Glomerular visceral epithelial cell (primary cell): ENCODE results near the gene PLCG1.
"Not testable (repeated sequence)": the region's sequence is repeated elsewhere in the genome, so short reads cannot be mapped to it uniquely, and the experiment has no call there.

ENCODE experiments used
- DNase-seq: peaks from one replicate; pipeline ENCODE4 v3.0.0-alpha.2; 2016; ENCODE audit errors: extremely low spot score

Gene PLCG1

DNA sequence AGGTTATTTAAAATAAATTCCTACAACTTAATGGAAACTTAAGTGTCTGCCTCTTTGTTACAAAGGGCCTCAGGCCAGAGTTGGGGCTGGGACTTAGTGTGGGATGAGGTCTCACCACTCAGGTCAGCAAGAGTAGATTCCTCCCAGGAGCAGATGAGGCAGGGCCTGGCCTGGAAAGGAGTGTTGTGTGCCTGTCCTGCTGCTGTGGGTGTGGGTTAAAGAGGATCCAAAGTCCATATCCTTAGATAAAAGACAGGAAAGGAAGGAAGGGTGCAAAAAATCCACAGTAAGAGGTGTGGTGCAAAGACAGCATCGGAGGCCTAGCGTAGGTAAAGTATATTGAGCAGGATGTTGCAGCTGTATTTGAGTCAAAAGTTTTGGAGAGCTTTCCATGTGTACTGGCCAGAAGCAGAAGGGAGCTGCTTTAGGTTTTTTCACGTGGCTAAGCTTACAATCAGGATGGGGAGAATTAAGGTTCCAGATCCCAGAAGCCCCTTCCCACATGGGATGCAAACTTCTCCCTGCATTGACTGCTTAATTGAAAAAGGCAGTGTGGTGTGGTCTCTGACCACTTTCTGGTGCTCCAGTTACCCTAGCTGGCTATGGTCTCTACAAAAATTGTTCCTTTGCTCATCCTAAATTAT lies 12.8 kb upstream of the PLCG1 start:
- no peak for DNase-seq

DNA sequence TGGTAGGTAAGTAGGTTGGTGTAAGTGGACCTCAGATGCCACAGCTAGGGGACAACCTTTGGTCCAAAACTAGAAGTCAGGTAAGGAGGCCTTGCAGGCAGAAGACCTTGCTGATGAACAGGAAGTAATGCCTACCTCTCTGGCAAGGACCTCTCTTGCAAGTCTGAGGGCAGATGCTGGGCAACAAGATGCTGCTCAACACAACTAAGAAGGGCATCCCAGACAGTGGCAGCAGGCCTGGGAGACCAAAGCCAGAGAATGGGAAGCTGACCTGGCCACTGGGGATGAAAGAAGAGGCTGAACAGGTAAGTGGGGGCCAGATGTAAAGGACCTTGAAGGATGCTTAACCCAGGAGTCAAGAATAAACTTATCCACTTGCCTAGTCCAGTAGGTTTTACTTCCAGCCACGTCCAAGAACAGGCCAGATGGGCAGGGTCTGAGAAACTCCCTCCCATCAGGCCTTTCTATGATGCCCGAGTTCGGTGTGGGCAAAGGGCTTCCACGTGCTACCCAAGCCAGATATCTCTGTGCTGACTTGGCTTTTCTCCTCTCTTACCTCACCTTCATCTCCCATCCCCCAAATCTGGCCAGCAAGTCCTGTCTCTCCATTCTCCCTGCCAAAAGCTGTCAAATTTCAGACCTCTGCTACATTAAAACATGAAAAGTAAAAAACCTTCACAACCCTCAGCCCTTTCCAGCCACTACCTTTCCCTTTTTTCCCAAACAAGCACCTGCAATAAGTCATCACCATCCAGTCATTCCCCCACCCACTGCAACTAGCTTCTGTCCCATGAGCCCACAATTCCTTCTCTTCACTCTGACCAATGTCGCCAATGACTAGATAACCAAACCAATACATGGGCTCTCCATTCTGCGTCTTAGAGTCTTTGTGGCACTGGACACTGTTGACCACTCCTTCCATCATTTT lies 11.5 kb upstream of the PLCG1 start:
- DNase-seq, result no peak

DNA sequence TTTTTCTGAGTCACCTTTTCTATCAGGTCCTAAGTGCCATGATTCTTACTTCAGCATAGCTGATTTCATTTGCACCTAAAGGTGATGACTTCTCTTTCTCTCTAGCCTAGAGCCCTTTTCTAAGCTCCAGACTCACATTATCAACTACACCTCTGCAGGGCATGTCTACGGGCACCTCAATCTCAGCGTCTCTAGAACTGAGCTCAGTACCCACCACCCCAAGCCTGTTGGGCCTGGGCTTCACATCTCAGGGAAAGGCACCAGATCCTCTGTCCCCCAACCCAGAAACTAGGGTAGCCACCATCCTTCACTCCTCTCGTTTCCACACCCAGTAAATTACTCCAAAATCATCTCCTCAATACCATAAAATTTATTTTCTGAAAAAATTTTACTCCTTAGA lies 10.6 kb upstream of the PLCG1 start:
- DNase-seq, result no peak

DNA sequence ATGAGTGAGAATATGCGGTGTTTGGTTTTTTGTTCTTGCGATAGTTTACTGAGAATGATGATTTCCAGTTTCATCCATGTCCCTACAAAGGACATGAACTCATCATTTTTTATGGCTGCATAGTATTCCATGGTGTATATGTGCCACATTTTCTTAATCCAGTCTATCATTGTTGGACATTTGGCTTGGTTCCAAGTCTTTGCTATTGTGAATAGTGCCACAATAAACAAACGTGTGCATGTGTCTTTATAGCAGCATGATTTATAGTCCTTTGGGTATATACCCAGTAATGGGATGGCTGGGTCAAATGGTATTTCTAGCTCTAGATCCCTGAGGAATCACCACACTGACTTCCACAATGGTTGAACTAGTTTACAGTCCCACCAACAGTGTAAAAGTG lies 9.0 kb upstream of the PLCG1 start:
- DNase-seq, result not testable (repeated sequence)

DNA sequence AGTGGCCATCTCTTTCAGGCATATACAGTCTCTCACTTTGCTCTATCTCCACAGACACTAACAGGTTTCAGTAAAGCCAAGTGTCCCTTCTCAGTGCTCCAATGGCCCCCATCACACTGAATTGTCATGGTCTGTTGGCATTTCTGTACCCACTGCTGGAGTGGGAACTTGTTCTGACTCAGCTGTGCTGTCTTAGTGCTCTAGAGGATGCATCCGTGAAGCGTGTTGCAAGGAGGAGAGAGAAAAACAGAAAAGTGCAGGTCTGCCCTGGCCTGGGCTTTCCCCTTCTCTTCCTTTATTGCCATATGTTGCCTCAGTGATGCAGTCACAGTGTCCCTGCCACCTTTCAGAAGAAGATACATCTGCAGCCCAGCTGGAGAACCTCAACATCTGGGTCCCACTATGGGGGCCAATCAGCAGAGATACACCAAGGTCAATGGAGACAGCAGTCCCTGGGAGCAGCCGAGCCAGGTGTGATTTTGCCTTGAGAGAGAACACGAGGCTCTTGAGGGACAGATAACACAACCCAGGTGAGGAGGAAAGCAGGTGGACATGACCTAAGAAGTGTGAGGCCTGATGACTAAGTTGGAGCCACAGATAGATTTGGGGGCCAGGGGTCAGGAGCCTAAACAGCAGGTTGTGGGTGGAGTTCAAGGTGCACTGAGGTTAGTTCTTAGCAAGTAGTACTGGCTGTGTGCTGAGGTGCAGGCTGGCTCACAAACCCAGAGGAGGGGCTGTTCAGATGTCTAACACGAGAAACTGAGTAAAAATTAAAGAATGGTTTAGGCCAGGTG lies 5.6 kb upstream of the PLCG1 start:
- no peak for DNase-seq

DNA sequence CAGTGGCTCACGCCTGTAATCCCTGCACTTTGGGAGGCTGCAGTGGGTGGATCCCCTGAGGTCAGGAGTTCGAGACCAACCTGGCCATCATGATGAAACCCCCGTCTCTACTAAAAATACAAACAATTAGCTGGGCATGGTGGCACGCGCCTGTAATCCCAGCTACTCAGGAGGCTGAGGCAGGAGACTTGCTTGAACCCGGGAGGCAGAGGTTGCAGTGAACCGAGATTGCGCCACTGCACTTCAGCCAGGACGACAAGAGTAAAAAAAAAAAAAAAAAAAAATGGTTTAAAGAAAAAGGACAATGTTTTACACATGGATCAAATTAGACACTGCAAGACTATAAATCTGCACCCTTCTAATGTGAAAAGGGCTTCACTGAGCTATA lies 5.0 kb upstream of the PLCG1 start:
- not testable (repeated sequence) for DNase-seq

DNA sequence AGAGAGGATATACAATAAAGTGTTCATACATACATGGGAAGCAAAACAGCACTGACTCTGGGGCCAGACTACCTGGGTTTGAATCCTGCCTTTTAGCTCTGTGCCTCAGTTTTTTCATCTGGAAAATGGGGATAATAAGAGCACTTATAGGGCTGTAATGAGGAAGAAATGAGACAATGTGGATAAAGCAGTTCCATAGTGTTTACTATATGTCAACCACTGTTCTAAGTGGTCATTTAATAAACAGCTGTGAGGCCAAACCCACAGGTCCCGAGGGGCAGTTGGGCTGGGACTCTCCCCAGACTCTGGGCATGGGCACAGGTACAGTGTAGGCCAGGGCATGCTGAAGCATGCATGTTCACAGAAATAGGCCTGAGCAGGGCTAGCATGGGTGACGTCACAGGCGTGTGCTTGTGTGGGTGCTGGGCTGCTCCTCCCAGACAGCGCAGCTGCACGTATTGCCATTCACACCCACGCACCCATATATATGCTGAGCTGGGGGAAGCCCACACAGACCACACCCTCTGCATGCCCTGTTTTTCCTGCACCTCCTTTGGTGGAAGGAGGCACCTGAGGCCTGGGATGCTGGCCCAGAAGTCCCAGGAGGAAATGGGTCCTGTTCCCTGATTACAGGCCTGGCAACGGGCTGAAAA lies 3.5 kb upstream of the PLCG1 start:
- no peak for DNase-seq

DNA sequence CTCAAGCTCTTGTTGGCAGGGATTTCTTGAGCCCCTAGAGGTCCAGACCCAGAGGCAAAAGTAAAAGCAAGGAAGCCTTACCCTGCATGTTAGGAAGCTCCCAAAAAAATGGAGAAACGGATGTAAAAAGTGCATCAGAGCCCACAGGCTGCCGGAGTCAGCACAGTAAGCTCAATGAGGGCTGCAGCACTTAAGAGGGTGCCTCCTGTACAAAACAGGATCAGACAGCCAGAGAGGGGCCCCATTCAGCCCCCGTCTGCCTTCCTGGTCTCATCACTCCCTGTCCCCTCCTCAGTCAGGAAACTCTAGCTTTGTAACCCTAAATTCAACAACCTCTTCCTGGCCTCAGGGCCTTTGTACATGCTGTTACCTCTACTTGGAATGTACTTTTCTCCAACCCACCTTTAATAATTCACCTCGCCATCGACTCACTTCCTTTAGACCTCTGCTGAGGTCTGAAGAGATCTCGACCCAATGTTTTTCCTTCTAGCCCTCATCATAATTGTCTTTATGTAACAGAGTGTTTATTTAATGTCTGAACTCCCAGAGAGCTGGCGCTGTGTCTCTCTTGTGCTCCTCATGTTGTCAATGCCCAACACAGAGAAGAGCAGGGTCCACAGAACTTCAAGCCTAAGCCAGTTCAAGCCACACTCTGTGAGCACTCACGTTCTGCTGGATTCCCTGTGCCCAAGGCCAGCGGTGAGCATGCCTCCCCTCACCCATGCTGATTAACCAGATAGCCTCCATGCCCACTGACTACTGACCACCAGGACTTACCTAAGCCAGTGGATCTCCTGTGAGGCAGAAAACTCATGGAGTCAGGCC lies 2.8 kb upstream of the PLCG1 start:
- no peak for DNase-seq

DNA sequence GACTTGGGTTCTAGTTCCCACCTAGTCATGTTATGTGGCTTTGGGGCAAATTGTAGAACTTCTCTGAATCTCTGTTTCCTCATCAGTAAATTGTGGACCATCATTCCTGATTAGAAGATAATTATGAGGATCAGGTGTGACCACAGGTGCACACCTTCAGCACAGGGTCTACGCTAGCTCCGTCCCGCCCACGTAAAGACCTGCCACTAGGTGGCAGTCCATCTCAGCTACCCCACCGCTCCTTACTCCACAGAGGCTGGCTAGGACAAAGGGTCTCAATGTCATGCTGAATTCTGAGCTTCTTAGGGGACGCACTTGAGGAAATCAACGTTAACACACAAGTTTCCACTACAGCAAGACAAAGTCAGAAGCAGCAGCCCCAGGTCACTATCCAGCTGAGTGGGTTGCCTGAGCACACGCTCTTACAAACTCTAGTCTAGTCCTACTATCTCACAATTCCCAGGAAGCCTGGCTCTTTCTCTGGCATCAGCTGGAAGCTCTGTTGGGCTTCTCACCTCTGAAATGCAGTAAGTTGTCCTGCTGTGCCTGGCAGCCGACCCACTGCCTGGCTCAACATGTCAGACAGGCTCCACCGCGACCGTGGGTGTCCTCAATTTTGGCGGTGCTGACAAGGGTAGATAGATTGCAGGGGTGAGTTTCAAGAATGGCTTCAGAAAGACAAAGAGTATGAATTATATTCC lies 2.0 kb upstream of the PLCG1 start:
- peak; percentile 40 for DNase-seq

DNA sequence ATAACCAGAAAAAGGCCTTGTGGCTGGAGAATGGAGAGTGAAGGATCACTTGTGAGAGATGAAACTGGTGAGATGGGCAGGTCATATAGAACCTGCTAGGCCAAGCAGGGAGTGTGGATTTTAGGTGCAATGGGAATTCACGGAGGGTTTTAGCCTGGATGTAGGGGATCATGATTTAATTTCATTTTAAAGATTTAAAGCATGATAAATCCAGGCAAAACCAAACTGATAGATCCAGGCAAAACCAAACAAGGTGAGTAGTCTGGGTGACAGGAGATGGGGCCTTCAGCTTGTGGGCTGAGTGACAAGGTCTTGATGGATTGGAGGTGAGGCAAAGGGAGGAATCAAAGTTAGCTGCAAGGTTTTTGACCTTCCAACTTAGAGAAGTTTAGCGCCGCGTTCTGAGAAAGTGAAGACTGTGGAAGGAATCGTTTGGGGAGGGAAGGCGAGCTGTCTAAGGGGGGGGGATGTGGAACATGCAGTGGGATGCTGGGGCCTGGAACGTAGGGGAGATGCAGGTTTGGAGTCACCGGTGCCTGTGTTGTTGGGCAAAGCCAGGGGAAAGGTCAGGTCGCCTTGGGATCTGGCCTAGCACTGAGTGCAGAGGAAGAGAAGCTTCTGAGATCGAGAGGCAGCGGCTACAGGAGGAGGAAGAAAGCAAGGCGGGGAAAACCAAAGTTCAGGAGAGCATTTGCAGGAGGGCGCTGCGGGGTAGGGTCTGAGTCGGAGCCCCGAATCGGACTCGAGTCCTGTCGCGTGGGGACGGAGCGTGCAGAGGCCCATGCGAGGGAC lies 1.3 kb upstream of the PLCG1 start:
- no peak for DNase-seq

DNA sequence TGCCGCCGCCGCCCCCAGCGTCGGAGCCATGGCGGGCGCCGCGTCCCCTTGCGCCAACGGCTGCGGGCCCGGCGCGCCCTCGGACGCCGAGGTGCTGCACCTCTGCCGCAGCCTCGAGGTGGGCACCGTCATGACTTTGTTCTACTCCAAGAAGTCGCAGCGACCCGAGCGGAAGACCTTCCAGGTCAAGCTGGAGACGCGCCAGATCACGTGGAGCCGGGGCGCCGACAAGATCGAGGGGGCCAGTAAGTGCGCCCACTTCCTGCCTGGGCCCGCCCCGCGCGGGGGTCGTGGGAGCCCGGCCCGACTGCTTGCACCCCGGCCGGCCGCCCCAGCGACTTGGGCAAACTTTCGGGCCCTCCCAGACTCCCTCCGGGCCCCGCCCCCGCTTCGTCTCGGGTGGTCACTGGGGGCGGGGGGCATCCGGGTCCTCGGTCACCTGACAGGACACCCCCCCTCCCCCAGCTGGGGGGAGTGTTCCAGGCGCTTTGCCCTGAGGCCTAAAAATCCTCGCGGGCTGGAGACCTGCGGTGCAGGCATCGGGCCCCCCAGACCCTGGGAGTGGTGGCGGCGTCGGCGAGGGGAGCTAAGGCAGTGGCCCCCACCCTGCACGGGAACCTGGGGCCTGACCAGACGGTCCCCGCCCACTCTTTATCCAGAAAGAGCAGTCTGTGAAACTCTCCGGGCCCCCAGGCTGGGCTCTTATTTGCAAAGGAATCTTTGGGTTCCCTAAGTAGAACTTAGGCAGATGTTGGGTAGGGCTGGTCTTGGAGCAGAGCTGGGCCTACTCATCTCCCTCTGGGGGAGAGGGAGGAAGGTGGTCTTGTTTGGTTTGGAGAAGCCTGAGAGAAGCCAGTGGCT lies 501 bp downstream of the PLCG1 start:
- DNase-seq, result peak; percentile 73

DNA sequence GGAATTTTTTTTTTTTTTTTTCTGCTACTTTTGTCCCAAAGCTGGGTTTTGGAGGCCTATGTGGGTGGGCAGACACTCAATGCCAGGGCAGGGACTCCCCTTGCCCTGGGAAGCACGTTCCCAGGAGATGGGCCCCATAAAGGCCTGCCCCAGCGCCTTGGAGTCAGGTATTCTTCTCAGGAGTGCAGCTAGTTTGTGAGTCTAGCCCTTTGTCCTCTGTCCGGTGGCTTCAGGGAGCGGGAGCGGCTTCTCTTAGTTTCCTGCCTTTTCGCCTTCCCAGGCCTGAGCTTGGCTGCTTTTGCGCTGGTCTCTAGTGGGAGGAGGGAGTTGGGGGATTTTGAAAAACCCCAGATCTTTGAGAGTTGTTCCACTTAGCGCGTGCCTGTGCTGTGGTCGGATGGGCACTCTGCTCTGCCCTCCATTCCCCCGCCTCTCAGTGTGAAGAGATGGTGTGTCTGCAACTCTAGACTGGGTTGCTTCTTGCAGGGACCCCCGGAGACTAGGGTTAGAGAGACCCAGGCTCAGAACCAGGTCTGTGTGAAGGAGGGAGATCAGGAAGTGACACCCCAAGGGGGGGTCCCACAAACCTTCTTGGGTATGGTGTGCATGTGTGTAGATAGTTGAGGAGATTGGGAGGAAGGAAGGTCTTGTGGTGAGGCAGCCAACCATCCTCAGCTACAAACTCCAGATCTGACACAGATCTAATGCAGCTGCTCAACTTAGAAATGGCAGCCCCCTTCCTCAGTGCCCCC lies 1.3 kb downstream of the PLCG1 start:
- DNase-seq, result peak; percentile 32

DNA sequence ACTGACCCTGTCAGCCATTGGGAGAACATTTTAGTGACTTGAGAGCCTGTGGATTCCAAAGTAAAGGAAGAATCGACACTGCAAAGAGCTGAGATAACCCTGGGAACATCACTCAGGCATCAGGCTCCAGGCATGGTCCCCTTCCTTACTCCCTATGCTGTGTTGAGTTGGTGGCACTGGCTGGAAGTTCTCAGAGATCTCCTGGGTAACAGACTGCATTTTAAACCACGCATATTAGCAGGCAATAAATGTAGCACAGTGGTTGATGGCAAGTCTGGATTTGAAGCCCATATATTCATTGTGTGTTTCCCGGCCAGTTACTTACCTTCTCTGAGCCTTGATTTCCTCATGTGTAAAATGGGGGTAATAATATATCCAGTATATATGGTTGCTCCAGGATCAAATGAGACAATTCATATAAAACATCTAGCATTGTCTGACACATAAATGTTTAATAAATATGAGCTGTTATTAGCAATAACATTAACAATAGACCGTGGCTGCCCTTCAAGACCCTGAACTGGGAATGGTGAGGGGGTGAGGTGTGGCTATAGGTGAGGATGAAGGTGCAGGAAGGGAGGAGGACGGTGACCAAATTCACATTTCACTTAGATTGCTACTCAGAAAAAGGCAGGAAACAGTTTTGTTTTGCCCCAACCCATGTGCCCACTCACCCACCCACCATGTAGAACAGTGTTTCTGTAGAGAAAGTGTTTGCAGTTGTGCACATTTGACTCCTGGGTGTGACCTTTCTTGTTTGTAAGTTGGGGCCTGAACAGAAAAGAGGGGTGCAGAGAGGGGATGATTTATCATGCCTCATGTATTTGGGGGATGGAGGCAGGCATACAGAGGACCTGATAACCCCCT lies 2.1 kb downstream of the PLCG1 start:
- DNase-seq, result no peak

DNA sequence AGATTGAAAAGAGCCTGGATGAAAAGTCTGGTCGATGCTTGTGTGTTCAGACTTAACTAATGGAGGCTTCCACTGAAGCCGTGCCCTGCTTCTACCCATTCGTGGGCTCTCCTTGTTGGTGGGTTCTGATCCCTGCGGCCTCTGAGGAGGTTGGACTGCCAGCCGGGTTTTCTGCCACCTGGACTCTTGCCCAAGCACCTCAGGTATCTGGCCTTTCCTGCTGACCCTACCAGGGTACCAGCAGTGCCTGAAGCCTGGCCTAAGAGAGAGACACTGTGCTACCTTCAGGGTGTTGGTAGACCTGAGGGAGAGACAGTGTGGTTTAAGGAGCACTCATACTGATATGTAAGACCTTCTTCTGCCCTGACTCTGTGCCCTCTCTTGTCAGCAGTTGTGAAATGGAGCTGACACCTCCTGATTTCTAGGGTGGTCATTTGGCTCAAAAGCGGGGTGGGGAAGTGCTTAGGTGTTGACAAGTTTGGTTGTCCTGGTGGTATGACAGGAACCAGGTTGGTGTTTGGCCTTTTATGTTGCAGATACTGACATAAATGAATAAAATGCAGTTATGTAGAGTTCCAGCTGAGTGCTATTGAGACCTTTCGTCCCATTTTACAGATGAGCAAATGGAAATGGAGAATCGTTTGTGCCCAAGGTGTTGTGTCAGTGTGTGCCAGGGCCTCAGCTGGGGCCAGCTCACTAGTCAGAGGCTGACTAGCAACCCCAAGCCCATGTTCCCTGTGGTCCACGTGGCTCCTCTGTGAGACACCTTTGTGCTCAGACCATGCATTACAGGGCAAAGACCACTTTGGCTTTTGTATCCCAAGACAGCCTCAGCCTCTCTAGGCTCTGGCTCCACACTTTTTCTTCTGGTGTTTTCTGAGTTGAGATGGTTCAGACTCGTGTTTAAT lies 3.1 kb downstream of the PLCG1 start:
- DNase-seq, result no peak

DNA sequence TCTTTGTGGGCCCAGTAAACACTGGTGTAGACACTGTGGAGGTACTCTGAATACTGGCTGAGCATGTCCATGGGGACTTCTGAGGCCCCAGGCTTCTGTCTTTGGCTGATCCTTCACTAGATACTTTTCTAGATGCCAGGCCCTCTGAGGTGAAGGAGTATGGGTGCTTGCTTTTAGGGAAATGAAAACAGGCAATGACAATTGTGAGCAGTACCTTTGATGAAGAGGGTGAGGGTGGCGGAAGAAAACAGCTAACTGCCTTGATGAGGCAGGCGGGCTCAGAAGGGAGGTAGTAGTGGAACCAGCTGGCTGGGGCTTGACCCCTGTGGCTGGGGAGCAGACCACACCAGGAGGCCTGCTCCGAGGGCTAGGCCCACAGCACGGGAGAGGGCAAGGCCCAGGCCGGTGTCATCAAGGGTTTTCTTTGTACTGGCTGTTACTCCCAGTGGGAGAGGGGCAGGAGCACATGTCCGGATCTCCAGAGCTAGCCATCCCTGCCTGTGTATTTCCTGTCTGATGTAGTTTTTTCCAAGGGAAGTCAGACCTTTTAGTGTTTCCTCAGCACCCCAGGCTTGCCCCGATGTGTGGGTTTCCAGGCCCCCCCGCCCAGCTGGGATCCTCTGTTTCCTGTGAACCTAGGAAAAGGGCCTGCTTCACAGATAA lies 3.9 kb downstream of the PLCG1 start:
- peak; percentile 46 for DNase-seq
